IMR-90 (cell line): Measurements from ENCODE around the gene PBX4. TPM values are rescaled to one million over a fixed set of nuclear protein-coding genes. Genes with fewer than 3 reads are reported as not detected.

ENCODE experiments used
- ATAC-seq: fragments of 200-7000 bp; cut with Tn5 transposase; 2 replicates; pipeline ENCODE4 v1.9.1; 2020; ENCODE audit warnings: low read depth, mild to moderate bottlenecking, moderate library complexity
- BruUV-seq: library from RNA; stranded (reverse); fragments of 400-500 nt; replicated peaks from 2 replicates; lab custom pipeline; 2021; lab: Mats Ljungman, UMichigan
- CTCF ChIA-PET: fragments of 300-600 bp; formaldehyde crosslinking; extraction: SDS; loops from one replicate; lab custom pipeline; 2021; ENCODE audit warnings: antibody characterized with exemption; lab: Yijun Ruan, JAX
- POLR2A ChIA-PET: fragments of 300-600 bp; sonication (Branson Sonifier 250); formaldehyde crosslinking; loops from one replicate; lab custom pipeline; 2022; ENCODE audit warnings: antibody characterized with exemption; ENCODE audit not compliant: unreplicated experiment; lab: Charles Lee
- DNase-seq: peaks from one replicate; pipeline ENCODE4 v3.0.0; 2013
- H2AFZ ChIP-seq: replicated peaks from 2 replicates; pipeline ENCODE3; 2013; ENCODE audit warnings: low read length, mild to moderate bottlenecking; ENCODE audit not compliant: poor library complexity
- H2AK5ac ChIP-seq: 2 replicates; pipeline ENCODE4 v1.6.1; 2013; ENCODE audit warnings: low read depth, low read length, inconsistent platforms
- H2AK9ac ChIP-seq: replicated peaks from 2 replicates; pipeline ENCODE3; 2013; ENCODE audit warnings: mild to moderate bottlenecking, low read depth, low read length, moderate library complexity; ENCODE audit not compliant: poor library complexity
- H2BK120ac ChIP-seq: 2 replicates; pipeline ENCODE4 v1.6.1; 2013; ENCODE audit warnings: low read depth, low read length, inconsistent platforms
- H2BK15ac ChIP-seq: 3 replicates; pipeline ENCODE4 v1.6.1; 2013; ENCODE audit warnings: low read depth, low read length, inconsistent platforms
- H2BK20ac ChIP-seq: 2 replicates; pipeline ENCODE4 v1.6.1; 2013; ENCODE audit warnings: low read depth, mild to moderate bottlenecking, inconsistent platforms, low read length, moderate library complexity
- H2BK5ac ChIP-seq: 2 replicates; pipeline ENCODE4 v1.6.1; 2013; ENCODE audit warnings: mild to moderate bottlenecking, low read depth, low read length, inconsistent platforms; ENCODE audit not compliant: poor library complexity, severe bottlenecking
- H3K14ac ChIP-seq: replicated peaks from 2 replicates; pipeline ENCODE4 v1.6.1; 2013; ENCODE audit warnings: low read depth, low read length, inconsistent platforms
- H3K18ac ChIP-seq: 2 replicates; pipeline ENCODE4 v1.6.1; 2013; ENCODE audit warnings: low read depth, low read length, control low read depth
- H3K23ac ChIP-seq: 2 replicates; pipeline ENCODE4 v1.6.1; 2013; ENCODE audit warnings: low read depth, low read length, inconsistent platforms
- H3K27ac ChIP-seq: 2 replicates; pipeline ENCODE4 v1.5.1; 2013; ENCODE audit warnings: mild to moderate bottlenecking, control low read depth, low read length; ENCODE audit not compliant: insufficient read depth
- H3K27me3 ChIP-seq: 2 replicates; pipeline ENCODE4 v1.6.1; 2013; ENCODE audit warnings: low read length; ENCODE audit not compliant: control insufficient read depth, insufficient read depth
- H3K36me3 ChIP-seq: 2 replicates; pipeline ENCODE4 v1.6.1; 2013; ENCODE audit warnings: low read length, mixed read lengths; ENCODE audit not compliant: control insufficient read depth, insufficient read depth
- H3K4ac ChIP-seq: 2 replicates; pipeline ENCODE4 v1.6.1; 2013; ENCODE audit warnings: low read depth, low read length, inconsistent platforms
- H3K4me1 ChIP-seq: 2 replicates; pipeline ENCODE4 v1.6.1; 2013; ENCODE audit warnings: low read length, mixed read lengths; ENCODE audit not compliant: control insufficient read depth, insufficient read depth
- H3K4me2 ChIP-seq: 2 replicates; pipeline ENCODE4 v1.6.1; 2013; ENCODE audit warnings: low read depth, mild to moderate bottlenecking, control low read depth, low read length, moderate library complexity
- H3K4me3 ChIP-seq: 2 replicates; pipeline ENCODE4 v1.5.1; 2013; ENCODE audit warnings: low read depth, mild to moderate bottlenecking, control low read depth, low read length, moderate library complexity; ENCODE audit not compliant: insufficient read depth
- H3K56ac ChIP-seq: 2 replicates; pipeline ENCODE4 v1.6.1; 2013; ENCODE audit warnings: low read length, inconsistent platforms; ENCODE audit not compliant: insufficient read depth; ENCODE audit errors: extremely low read depth
- H3K79me1 ChIP-seq, 2 experiments: 2 replicates each; pipeline ENCODE4 v1.6.1; 2013; ENCODE audit warnings: low read length in 2 of 2, inconsistent platforms in 1 of 2, low read depth in 1 of 2
- H3K9ac ChIP-seq: 2 replicates; pipeline ENCODE4 v1.6.1; 2013; ENCODE audit warnings: low read depth, low read length, control low read depth
- H3K9me1 ChIP-seq: 2 replicates; pipeline ENCODE4 v1.6.1; 2013; ENCODE audit warnings: low read length, inconsistent platforms; ENCODE audit not compliant: insufficient read depth
- H3K9me3 ChIP-seq: 2 replicates; pipeline ENCODE4 v1.6.1; 2013; ENCODE audit warnings: low read length; ENCODE audit not compliant: control insufficient read depth, insufficient read depth
- H4K20me1 ChIP-seq: 2 replicates; pipeline ENCODE4 v1.6.1; 2013; ENCODE audit warnings: low read length, inconsistent platforms; ENCODE audit not compliant: insufficient read depth
- H4K5ac ChIP-seq: 2 replicates; pipeline ENCODE4 v1.6.1; 2013; ENCODE audit warnings: mild to moderate bottlenecking, low read depth, low read length, control low read depth
- H4K8ac ChIP-seq, 2 experiments: 2 replicates each; pipeline ENCODE4 v1.6.1; 2013; ENCODE audit warnings: low read depth in 2 of 2, low read length in 2 of 2, control low read depth in 1 of 2, inconsistent platforms in 1 of 2
- H4K91ac ChIP-seq: 2 replicates; pipeline ENCODE4 v1.6.1; 2013; ENCODE audit warnings: low read depth, low read length, inconsistent platforms; ENCODE audit not compliant: insufficient read depth
- CHD1 ChIP-seq: IDR thresholded peaks from 2 replicates; pipeline ENCODE4 v1.6.1; 2012; ENCODE audit warnings: low read depth, low read length, improper control_type of control experiment
- MXI1 ChIP-seq: IDR thresholded peaks from 2 replicates; pipeline ENCODE4 v1.6.1; 2012; ENCODE audit warnings: low read depth, mild to moderate bottlenecking, low read length, moderate library complexity, borderline replicate concordance
- NFE2L2 ChIP-seq: fragments of 150-350 bp; IDR thresholded peaks from 2 replicates; pipeline ENCODE4 v1.6.1; 2016; ENCODE audit warnings: low read depth, mild to moderate bottlenecking, low read length
- POLR2A ChIP-seq: IDR thresholded peaks from 2 replicates; pipeline ENCODE4 v1.6.1; 2012; ENCODE audit warnings: mild to moderate bottlenecking, low read depth, low read length
- RCOR1 ChIP-seq: IDR thresholded peaks from 2 replicates; pipeline ENCODE4 v1.6.1; 2012; ENCODE audit warnings: mild to moderate bottlenecking, low read length, improper control_type of control experiment; ENCODE audit not compliant: insufficient replicate concordance
- WGBS, 2 experiments: methylation state at CpG; one replicate each; pipeline versions ENCODE4 v1.1.5 to v1.1.7; 2013; ENCODE audit warnings: missing lambda C conversion rate in 2 of 2; ENCODE audit not compliant: insufficient read length in 1 of 2; ENCODE audit errors: extremely low coverage in 2 of 2; 5-methylcytosine and 5-hydroxymethylcytosine counted together
- dilution Hi-C: fragments of 300-500 bp; cut with HindIII; formaldehyde crosslinking; loops from one replicate; pipeline ENCODE4 v1.14.3; 2018; ENCODE audit warnings: low sequenced_read_pairs; ENCODE audit not compliant: unreplicated experiment
- in situ Hi-C: fragments of 300-500 bp; cut with MboI; formaldehyde crosslinking; loops from 3 replicates; pipeline ENCODE4 v1.14.3; 2019; ENCODE audit warnings: low sequenced_read_pairs, inconsistent platforms, mixed read lengths
- intact Hi-C: fragments of 100-400 bp; cut with micrococcal nuclease; formaldehyde crosslinking; loops from 2 replicates; pipeline ENCODE4 v1.10.0; 2022
- polyA plus RNA-seq, 3 experiments: library from polyadenylated mRNA; depleted of rRNA; stranded (reverse); fragments of >200 nt; gene quantifications; 2 replicates each; pipeline ENCODE4 v1.2.3, GENCODE V29; 2012; ENCODE audit warnings: low replicate concordance in 1 of 3
- total RNA-seq: library from RNA; depleted of rRNA; stranded (reverse); fragments of >200 nt; gene quantifications from 2 replicates; pipeline ENCODE4 v1.2.3, GENCODE V29; 2012

The PBX4 gene
- total and polyA plus RNA-seq, 2 of the 4 experiments (the other 2 are of a cell fraction) = 0.90 to 2.9 TPM

- 80% methylated on average over 1 of the region's 3 CpGs; no CpG with 5 or more reads in 1 of the 2 experiments for WGBS, 2 experiments
- no peaks in the 10 kb centered on the region for H3K27me3 ChIP-seq
- no peak overlapping the region for H2AK9ac ChIP-seq
- DNase-seq (no peak), ATAC-seq (no peak)
- no peak overlapping the region for H2BK15ac ChIP-seq
- no peak overlapping the region for H3K18ac ChIP-seq
- no TSS peak for BruUV-seq
- H3K56ac ChIP-seq = no peak overlapping the region
- H3K9ac ChIP-seq = no peak overlapping the region
- in situ Hi-C loops = no loop called here
- H3K79me1 ChIP-seq = peaks cover 23 to 62% of the 10 kb centered on the region in 2 experiments
- no peak for TF ChIP-seq NFE2L2
- TF ChIP-seq RCOR1 = no peak
- no peak for TF ChIP-seq MXI1
- no peak for TF ChIP-seq POLR2A
- TF ChIP-seq CHD1 = no peak
- H4K8ac ChIP-seq = no peak overlapping the region
- no peak overlapping the region for H3K27ac ChIP-seq
- POLR2A ChIA-PET = no interaction called here
- no peak overlapping the region for H3K4me3 ChIP-seq
- H4K5ac ChIP-seq = no peak overlapping the region
- H3K4me2 ChIP-seq = no peak overlapping the region
- no peak overlapping the region for H3K14ac ChIP-seq
- peaks cover 32% of the 10 kb centered on the region for H3K36me3 ChIP-seq
- no peak overlapping the region for H2BK120ac ChIP-seq
- no peaks in the 10 kb centered on the region for H3K9me1 ChIP-seq
- H4K91ac ChIP-seq = no peak overlapping the region
- no peak overlapping the region for H2BK20ac ChIP-seq
- peaks cover 38% of the 10 kb centered on the region for H4K20me1 ChIP-seq
- H3K4me1 ChIP-seq = peaks cover 2% of the 10 kb centered on the region; the same call in 1 of the 2 replicates
- dilution Hi-C loops = no loop called here
- H2BK5ac ChIP-seq = no peak overlapping the region
- H2AK5ac ChIP-seq = no peak overlapping the region
- H3K9me3 ChIP-seq = no peaks in the 10 kb centered on the region
- no peak overlapping the region for H3K4ac ChIP-seq
- CTCF ChIA-PET = no interaction called here
- no peak overlapping the region for H3K23ac ChIP-seq
- H2AFZ ChIP-seq = no peak overlapping the region
- intact Hi-C loops = no loop called here
Observed at GRCh38 chr19:19523177-19523576, 95.3 kb downstream of the PBX4 start.
